Transverse colon (tissue), 4 donors: ENCODE measurements around the gene HYAL2. TPM values are rescaled to one million over a fixed set of nuclear protein-coding genes. Genes with fewer than 3 reads are reported as not detected.

ENCODE experiments used
- DNase-seq: peaks from one replicate; pipeline ENCODE4 v3.0.0-alpha.2; 2019
- H3K27ac ChIP-seq, 4 donors: fragments of 200-600 bp; sonication (generic); 2 replicates each; pipeline ENCODE4 v1.5.1; 2016 to 2018; ENCODE audit warnings: inconsistent platforms in 4 of 4
- H3K27me3 ChIP-seq: fragments of 200-600 bp; sonication (generic); 2 replicates; pipeline ENCODE4 v1.5.1; 2017; ENCODE audit warnings: inconsistent platforms
- H3K36me3 ChIP-seq, 4 donors: fragments of 200-600 bp; sonication (generic); 2 replicates each; pipeline ENCODE4 v1.5.1; 2017 to 2019; ENCODE audit warnings: inconsistent platforms in 4 of 4
- H3K4me1 ChIP-seq, 4 donors: fragments of 200-600 bp; sonication (generic); 2 replicates each; pipeline ENCODE4 v1.5.1; 2017 to 2020; ENCODE audit warnings: inconsistent platforms in 4 of 4
- H3K4me3 ChIP-seq, 4 donors: fragments of 200-600 bp; sonication (generic); 1 replicate in 1 of 4; 2 replicates in 3 of 4; pipeline versions ENCODE4 v1.5.1 to v1.6.1; 2017 to 2019; ENCODE audit warnings: inconsistent platforms in 4 of 4
- H3K9me3 ChIP-seq, 2 donors: fragments of 200-600 bp; sonication (generic); 2 replicates each; pipeline ENCODE4 v1.5.1; 2017 to 2019; ENCODE audit warnings: inconsistent platforms in 2 of 2
- EP300 ChIP-seq: sonication (generic); formaldehyde crosslinking; IDR thresholded peaks from one replicate; pipeline ENCODE4 v1.6.1; 2017; ENCODE audit warnings: antibody characterized with exemption, low read depth
- POLR2A ChIP-seq: fragments of 450-650 bp; IDR thresholded peaks from one replicate; pipeline ENCODE4 v1.6.1; 2016; ENCODE audit warnings: antibody characterized with exemption, mild to moderate bottlenecking, moderate library complexity
- POLR2AphosphoS5 ChIP-seq, 3 donors: sonication (generic); formaldehyde crosslinking; IDR thresholded peaks; one replicate each; pipeline ENCODE4 v1.6.1; 2016; ENCODE audit warnings: antibody characterized with exemption in 3 of 3
- WGBS, 2 donors: methylation state at CpG; one replicate each; pipeline ENCODE4 v1.1.5; 2018; ENCODE audit warnings: low coverage in 1 of 2; 5-methylcytosine and 5-hydroxymethylcytosine counted together
- in situ Hi-C, 4 donors: fragments of 200-750 bp; cut with MboI; loops; one replicate each; pipeline versions ENCODE4 v1.15.0 to v1.15.1; 2017; ENCODE audit warnings: low sequenced_read_pairs in 3 of 4, low pct_ligation_motif_present in 1 of 4, low pct_unique_long_range_greater_than_20kb in 1 of 4
- intact Hi-C: fragments of 100-400 bp; cut with DNase I; formaldehyde crosslinking; loops from one replicate; pipeline ENCODE4 v1.15.1; 2023; ENCODE audit warnings: low total_unique reads
- total RNA-seq, 4 donors: library from RNA; depleted of rRNA; stranded (reverse); fragments of >200 nt; gene quantifications; one replicate each; pipeline ENCODE4 v1.1.0, GENCODE V29; 2016
- TF ChIP-seq, protein P1 (sequence below), 5 experiments: fragments of 200-600 bp in 3 of 5; fragments of 450-650 bp in 2 of 5; sonication (generic) in 3 of 5; IDR thresholded peaks; 1 replicate in 2 of 5; 2 replicates in 3 of 5; pipeline ENCODE4 v1.5.1; 2016 to 2017; ENCODE audit warnings: antibody characterized with exemption in 5 of 5, inconsistent platforms in 3 of 5, mild to moderate bottlenecking in 2 of 5, moderate library complexity in 1 of 5

Gene HYAL2
- total RNA-seq, 4 donors from 2014 or later: 18.7 to 51.1 (median 32.0) TPM

DNA sequence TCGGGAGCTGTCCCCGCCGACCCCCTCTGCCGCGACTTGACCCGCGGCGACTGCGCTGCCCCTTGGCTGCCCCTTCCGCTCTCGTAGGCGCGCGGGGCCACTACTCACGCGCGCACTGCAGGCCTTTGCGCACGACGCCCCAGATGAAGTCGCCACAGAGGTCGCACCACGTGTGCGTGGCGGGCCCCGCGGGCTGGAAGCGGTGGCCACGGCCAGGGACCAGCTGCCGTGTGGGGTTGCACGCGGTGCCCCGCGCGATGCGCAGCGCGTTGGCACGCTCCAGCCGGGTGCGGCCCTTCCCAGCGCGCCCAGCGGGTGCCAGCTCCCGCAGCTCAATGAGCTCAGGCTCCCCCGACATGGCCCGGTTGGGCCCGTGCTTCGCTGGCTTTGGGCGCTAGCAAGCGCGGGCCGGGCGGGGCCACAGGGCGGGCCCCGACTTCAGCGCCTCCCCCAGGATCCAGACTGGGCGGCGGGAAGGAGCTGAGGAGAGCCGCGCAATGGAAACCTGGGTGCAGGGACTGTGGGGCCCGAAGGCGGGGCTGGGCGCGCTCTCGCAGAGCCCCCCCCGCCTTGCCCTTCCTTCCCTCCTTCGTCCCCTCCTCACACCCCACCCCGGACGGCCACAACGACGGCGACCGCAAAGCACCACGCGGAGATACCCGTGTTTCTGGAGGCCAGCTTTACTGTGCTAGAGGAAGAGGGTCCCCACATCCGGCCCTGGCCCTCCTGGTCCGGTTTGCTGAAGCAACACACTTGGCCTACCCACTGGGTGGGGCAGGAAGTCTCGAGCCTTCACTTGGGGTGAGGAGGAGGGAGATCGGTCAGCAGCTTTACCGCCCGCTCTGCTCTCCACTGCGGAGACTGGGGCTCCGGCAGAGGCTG is 18.1 kb upstream of the HYAL2 start, which contains the start of gene RASSF1:
Gene RASSF1 (minus strand): TSS at position 389 of the 882 bp plus-strand sequence. CDS start 31 bp downstream, at position 358.
- no peaks in the 10 kb centered on the region for H3K27me3 ChIP-seq
- no peaks in the 10 kb centered on the region for H3K36me3 ChIP-seq
- WGBS, 2 donors: 7% methylated on average over 63 of the region's 85 CpGs; no CpG with 5 or more reads in 1 of the 2 donors
- peak within 1 kb of the TSS; percentile 35 to 62 (median 44) for H3K4me3 ChIP-seq
- H3K9me3 ChIP-seq: no peaks in the 10 kb centered on the region
- intact Hi-C loops (loop anchor here (10.0 kb wide), 1 partner anchor 204 kb away; no protein-coding TSS in a partner anchor), in situ Hi-C loops (loop anchor here in 1 of 4 donors (10.0 kb wide), 1 partner anchor 194 kb away; no protein-coding TSS in a partner anchor)
- peaks cover 18 to 55% (median 42%) of the 10 kb centered on the region in 4 donors for H3K4me1 ChIP-seq
- peak within 1 kb of the TSS; percentile 93 to 99 (median 98) for H3K27ac ChIP-seq
- no peak for TF ChIP-seq EP300
- TF ChIP-seq POLR2A: peak; percentile 51
- TF ChIP-seq POLR2AphosphoS5 (IDR thresholded peaks at IDR 0.05): peak; percentile 29 to 53 (median 36)
- DNase-seq: peak; percentile 80

- no peaks in the 10 kb centered on the region for H3K36me3 ChIP-seq
- in situ Hi-C loops: loop anchor here in 1 of 4 donors (10.0 kb wide), 1 partner anchor 195 kb away; no protein-coding TSS in a partner anchor
- intact Hi-C loops: loop anchor here (10.0 kb wide), 1 partner anchor 205 kb away; no protein-coding TSS in a partner anchor
- H3K4me3 ChIP-seq: peak overlapping the region; percentile 35 to 62 (median 44)
- no peaks in the 10 kb centered on the region for H3K9me3 ChIP-seq
- H3K27ac ChIP-seq: peak overlapping the region; percentile 93 to 99 (median 98)
- DNase-seq: no peak
- TF ChIP-seq POLR2AphosphoS5 (IDR thresholded peaks at IDR 0.05) (no peak), EP300 (no peak), POLR2A (no peak)
- TF ChIP-seq, protein P1, sequence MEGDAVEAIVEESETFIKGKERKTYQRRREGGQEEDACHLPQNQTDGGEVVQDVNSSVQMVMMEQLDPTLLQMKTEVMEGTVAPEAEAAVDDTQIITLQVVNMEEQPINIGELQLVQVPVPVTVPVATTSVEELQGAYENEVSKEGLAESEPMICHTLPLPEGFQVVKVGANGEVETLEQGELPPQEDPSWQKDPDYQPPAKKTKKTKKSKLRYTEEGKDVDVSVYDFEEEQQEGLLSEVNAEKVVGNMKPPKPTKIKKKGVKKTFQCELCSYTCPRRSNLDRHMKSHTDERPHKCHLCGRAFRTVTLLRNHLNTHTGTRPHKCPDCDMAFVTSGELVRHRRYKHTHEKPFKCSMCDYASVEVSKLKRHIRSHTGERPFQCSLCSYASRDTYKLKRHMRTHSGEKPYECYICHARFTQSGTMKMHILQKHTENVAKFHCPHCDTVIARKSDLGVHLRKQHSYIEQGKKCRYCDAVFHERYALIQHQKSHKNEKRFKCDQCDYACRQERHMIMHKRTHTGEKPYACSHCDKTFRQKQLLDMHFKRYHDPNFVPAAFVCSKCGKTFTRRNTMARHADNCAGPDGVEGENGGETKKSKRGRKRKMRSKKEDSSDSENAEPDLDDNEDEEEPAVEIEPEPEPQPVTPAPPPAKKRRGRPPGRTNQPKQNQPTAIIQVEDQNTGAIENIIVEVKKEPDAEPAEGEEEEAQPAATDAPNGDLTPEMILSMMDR (IDR thresholded peaks at IDR 0.05): no peak
- peaks cover 18 to 55% (median 42%) of the 10 kb centered on the region in 4 donors for H3K4me1 ChIP-seq
- H3K27me3 ChIP-seq: no peaks in the 10 kb centered on the region
- WGBS, 2 donors: 34 to 39% methylated on average over 2 to 9 of the region's 9 CpGs
Measured at GRCh38 chr3:50340147-50340447, 17.6 kb upstream of the HYAL2 start.

GRCh38 chr3:50339485-50340146 is 17.1 kb upstream of the HYAL2 start:
- Histone ChIP-seq H3K4me3 (peak overlapping the region in 3 of 4 donors; percentile 35 to 62 (median 51)), H3K27ac (peak overlapping the region; percentile 93 to 99 (median 98)), H3K4me1 (peaks cover 22 to 58% (median 45%) of the 10 kb centered on the region in 4 donors), H3K27me3 (no peaks in the 10 kb centered on the region), H3K36me3 (no peaks in the 10 kb centered on the region), H3K9me3 (no peaks in the 10 kb centered on the region)
- WGBS, 2 donors: 64 to 75% methylated on average over 10 to 14 of the region's 14 CpGs
- TF ChIP-seq, protein P1 (IDR thresholded peaks at IDR 0.05): no peak
- TF ChIP-seq POLR2AphosphoS5 (IDR thresholded peaks at IDR 0.05): no peak
- no peak for TF ChIP-seq EP300
- no peak for TF ChIP-seq POLR2A
- DNase-seq: no peak
- in situ Hi-C loops: loop anchor here in 1 of 4 donors (10.0 kb wide), 1 partner anchor 195 kb away; no protein-coding TSS in a partner anchor
- intact Hi-C loops: loop anchor here (10.0 kb wide), 2 partner anchors 205 to 1945 kb away; partner anchors contain the start of gene GLYCTK

- 44 to 60% methylated on average over 1 to 5 of the region's 5 CpGs for WGBS, 2 donors
- no peak for DNase-seq
- H3K27me3 ChIP-seq: no peaks in the 10 kb centered on the region
- no peaks in the 10 kb centered on the region for H3K36me3 ChIP-seq
- intact Hi-C loops (loop anchor here (10.0 kb wide), 1 partner anchor 1946 kb away; the partner anchor contains the start of gene GLYCTK), in situ Hi-C loops (no loop called here)
- peak overlapping the region in 1 of 4 donors; percentile 62 for H3K4me3 ChIP-seq
- no peak for TF ChIP-seq POLR2A
- TF ChIP-seq, protein P1 (IDR thresholded peaks at IDR 0.05): no peak
- TF ChIP-seq EP300: no peak
- no peak for TF ChIP-seq POLR2AphosphoS5 (IDR thresholded peaks at IDR 0.05)
- H3K4me1 ChIP-seq: peaks cover 26 to 65% (median 52%) of the 10 kb centered on the region in 4 donors
- H3K9me3 ChIP-seq: no peaks in the 10 kb centered on the region
- H3K27ac ChIP-seq: peak overlapping the region; percentile 93 to 99 (median 98)
Measured at GRCh38 chr3:50338965-50339364, 16.4 kb upstream of the HYAL2 start.
